GDM1 (cell line): Measurements from ENCODE around the gene NUP188.
"Not testable (repeated sequence)": the region's sequence is repeated elsewhere in the genome, so short reads cannot be mapped to it uniquely, and the experiment has no call there.

ENCODE experiments used
- DNase-seq: peaks from one replicate; lab custom pipeline; 2025; lab: John Stamatoyannopoulos, UW

The NUP188 gene

DNA sequence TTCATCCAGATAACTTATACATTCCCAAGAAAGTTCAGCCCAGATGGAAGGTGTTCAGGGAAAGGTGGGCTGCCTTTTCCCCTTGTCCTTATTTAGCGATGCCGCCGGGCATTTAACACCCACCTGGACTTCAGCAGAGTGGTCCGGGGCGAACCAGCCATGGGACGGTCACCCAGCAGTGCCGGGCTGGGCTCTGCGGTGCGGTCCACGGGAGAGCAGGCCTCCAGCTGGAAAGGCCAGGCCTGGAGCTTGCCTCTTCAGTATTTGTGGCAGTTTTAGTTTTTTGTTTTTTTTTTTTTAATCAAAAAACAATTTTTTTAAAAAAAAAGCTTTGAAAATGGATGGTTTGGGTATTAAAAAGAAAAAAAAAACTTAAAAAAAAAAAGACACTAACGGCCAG is 30.8 kb upstream of the NUP188 start:
- DNase-seq = no peak

DNA sequence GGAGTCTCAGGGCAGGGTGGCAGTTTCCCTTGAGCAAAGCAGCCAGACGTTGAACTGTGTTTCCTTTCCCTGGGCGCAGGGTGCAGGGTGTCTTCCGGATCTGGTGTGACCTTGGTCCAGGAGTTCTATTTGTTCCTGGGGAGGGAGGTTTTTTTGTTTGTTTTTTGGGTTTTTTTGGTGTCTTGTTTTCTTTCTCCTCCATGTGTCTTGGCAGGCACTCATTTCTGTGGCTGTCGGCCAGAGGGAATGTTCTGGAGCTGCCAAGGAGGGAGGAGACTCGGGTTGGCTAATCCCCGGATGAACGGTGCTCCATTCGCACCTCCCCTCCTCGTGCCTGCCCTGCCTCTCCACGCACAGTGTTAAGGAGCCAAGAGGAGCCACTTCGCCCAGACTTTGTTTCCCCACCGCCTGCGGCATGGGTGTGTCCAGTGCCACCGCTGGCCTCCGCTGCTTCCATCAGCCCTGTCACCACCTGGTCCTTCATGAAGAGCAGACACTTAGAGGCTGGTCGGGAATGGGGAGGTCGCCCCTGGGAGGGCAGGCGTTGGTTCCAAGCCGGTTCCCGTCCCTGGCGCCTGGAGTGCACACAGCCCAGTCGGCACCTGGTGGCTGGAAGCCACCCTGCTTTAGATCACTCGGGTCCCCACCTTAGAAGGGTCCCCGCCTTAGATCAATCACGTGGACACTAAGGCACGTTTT is 30.2 kb upstream of the NUP188 start:
- no peak for DNase-seq

DNA sequence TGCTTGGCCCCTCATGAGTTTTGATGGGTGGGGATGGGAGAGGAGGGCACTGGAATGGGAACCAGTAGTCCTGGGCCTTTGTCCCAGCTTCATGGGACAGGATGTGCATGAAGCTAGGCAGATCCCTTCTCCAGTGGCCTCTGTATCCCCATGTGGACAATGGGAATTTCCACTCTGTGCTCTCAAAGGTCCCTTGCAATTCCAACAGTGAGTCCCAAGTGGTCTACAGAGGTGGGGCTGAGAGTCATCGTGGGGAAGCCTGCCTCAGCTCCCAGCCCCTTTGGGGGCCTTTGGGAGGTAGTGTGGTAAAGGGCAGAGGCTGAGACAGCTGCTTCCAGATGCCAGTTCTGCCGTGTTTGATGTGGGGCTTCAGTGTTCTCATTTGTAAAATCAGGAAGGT is 28.6 kb upstream of the NUP188 start:
- DNase-seq = no peak

DNA sequence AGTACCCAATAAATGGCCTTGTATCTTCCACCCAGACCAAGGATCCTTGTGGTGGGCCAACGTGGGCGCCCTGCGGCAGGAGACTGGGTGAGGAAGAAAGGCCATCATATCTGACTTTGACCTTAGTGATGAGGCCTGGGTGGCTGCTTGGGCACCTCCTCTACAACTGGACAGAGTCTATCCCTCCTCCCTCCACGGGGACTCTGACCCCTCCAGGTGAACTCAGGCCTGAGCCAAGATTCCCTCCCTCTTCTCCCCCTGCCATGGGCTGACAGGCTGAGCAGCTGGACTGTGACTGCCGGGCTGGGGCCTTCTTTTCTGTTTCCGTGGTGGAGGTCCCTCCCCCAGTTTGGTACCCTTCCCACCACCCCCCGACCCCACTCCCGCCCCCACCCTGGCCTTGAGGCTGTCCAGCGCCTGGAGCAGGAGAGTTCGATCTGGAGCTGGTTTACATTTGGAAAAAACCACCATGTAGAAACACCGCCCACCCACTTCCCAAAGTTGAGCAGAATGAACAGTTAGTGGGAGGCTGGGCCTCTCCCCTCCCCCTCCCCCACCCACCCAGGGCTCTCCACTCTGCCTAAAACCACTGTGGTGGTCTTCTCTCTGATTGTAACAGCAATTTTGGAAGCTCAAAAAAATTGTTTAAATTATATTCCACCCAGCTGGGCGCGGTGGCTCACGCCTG is 28.0 kb upstream of the NUP188 start:
- no peak for DNase-seq

DNA sequence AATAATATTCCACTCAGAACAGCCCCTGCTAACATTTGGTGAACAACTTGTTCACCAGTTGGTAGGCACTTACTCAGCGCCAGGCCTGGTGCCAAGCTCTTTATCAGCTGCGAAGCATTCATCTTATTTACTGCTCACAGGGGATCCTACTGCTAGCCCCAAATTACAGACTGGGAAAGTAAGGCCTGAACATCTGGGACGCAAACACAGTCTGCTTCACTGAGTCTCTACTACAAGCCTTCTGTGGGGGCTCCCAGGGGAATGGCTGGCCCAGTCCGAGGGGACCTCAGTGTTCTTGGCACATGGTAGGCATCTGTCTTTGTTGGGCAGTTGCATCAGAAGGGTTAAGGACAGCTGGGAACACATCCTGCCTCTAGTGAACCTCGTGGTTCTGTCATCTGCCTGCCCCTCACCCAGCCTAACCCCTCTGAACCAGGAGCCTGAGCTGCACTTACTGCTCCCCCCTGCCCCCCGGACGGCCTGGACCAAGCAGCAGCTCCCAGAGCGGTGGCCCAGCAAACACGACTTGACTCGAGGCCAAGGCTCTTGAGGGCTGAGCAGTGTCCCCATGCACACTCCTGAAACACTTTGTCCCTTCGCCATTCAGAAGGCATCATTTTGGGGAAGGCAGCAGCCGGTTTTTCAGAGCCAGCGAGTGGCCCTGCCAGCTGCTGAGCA is 27.0 kb upstream of the NUP188 start, which contains the start of gene PHYHD1:
PHYHD1 (plus strand) TSS at position 602 of the 678 bp plus-strand sequence. CDS start 1,342 bp downstream, outside the sequence.
- no peak for DNase-seq

DNA sequence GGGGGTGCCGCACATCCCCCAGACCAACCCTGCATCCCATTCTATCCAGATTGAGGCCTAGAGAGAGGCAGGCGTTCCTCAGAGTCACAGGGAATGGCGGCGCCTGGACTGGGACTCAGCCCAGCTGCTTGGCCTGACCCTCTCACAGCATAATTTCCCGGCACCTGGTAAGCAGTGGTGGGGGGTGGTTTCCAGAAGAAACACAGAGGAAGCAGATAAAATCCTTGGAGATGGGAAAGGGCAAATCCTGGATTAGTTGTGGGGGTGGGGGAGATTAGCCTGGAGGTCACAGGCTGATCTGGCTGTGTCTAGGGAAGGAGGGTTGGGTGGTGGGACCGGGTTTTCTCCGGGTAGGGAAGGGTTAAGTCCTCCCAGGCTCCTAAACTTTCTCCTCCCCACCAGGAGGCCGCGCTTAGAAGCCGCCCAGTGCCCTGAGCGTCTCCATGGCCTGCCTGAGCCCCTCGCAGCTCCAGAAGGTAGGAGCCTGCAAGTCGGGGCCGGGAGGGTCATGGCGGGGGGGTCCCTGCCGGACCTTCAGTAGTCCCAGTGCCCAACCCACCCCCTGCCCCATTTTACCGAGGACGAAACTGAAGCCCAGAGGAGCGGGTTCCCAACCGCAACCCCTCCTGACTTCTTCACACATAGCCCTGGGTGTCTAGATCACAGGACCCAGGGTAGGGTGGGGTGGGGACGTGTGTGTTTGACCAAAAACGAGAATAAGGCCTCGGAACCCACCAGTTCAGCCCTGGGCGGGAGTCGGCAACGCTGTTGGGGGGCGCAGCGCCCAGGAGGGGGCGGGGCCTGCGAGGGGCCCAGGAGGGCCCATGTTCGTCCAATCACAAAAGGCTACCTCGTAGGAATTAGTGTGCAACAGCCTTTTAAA is 25.4 kb upstream of the NUP188 start:
- no peak for DNase-seq

DNA sequence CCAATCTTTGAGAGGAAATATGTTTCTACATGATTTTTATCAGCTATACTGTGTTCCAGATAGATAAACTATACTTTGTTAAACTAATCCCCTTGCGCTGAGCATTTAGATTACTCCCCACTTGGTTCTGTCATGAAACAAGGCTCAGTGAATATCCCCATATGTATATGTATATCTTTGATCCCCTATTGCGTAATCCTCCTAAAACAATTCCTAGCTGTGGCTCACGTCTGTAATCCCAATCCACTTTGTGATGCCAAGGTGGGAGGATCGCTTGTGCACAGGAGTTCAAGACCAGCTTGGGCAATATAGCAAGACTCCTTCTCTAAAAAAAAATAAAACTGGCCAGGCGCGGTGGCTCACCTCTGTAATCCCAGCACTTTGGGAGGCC is 24.0 kb upstream of the NUP188 start:
- DNase-seq = no peak

DNA sequence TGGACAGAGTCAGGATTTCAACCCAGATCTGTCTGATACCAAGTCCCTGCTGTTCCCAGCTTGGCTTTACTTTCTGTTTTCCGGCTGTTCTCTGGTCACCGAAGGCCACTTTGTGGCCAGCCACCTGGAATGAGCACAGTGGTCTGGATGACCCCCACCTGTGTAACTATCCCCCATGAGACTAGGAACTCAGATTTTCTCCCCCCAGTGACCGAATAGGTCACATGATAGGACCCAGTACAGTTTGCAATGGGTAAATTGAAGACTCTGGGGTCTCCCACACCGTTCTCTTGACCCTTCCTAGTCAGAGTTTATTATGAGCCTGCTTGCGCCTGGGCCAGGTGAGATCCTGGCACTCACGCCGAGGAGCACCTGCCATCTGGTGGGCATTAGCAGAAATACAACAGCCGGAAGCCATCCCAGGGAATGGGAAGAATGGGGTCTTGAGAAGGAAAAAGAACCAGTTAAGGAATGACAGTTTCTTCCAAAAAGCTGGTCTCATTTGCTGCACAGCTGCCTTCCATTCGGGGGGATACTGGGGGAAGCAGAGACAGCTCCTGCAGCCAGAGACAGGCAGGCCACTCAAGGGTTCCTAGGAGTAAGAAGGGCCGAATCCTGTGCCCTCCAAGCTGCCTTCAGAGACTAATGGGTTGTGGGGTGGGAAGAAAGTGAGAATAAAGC is 19.6 kb upstream of the NUP188 start:
- no peak for DNase-seq

DNA sequence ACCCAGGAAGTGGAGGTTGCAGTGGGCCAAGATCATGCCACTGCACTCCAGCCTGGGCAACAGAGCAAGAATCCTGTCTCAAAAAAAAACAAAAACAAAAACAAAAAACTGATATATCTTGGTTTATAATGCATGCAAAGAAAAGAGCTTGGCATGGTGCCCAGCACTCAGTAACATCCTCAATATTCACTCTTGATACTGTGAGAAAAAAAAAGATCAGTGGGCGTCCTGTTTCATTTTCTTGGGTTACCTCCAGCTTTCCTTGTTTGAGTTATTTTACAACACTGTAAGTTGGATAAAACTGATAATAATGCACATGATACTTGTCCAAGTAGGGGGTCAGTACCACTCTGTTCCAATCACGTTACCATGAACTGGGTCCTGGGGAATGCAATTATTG is 18.9 kb upstream of the NUP188 start:
- DNase-seq = no peak

DNA sequence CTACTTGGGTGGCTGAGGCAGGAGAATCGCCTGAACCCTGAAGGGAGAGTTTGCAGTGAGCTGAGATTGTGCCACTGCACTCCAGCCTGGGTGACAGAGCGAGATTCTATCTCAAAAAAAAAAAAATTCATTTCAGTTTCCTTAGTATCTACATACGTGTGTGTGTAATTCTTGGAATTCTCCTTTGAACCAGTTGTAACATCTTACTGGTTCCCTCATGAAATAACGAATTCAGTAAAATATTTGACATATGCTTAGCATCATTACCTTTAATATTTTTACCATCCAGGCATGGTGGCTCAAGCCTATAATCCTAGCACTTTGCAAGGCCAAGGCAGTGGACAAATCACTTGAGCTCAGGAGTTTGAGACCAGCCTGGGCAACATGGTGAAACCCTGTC is 17.9 kb upstream of the NUP188 start:
- DNase-seq = no peak

DNA sequence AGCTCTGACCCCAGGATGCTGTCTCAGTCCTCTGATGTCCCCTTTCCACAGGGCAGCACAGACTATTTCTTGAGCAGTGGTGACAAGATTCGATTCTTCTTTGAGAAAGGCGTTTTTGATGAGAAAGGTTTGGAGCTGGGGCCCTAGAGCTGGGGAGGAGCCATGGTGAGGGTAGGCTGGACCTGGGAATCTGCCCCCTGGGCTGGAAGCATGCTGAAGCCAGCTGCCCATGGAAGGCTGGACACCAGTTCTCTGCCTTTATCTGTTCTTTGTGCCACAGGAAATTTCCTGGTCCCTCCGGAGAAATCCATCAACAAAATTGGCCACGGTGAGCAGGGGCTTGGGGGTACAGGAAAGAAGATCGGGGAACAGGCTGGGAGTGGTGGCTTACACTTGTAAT is 13.8 kb upstream of the NUP188 start:
- no peak for DNase-seq

DNA sequence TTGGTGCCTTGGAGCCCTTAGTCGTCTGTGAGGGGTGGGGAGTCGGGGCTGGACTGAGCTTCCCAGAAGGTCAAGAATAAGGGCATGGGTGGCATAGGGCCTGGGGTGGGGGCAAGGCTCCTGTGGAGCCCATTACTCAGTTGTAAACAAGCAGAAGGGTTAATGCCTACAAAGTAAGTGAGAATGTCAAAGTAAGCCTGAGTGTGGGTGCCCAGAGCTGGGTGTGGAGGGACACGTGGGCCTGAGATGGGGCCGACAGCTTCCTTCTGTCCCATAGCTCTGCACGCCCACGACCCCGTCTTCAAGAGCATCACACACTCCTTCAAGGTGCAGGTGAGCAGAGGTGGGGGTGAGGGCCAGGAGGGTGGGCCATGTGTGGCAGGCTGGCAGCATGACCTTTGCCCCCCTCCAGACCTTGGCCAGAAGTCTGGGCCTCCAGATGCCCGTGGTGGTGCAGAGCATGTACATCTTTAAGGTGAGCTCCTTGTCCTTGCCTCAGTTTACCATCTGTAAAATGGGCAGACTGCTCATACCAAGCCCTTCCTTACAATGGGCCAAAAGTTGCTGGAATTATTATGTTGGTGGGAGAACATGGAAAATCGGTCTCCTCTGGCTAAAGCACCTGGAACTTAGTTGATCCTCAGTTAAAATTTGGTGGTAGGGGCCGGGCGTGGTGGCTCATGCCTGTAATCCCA is 11.2 kb upstream of the NUP188 start:
- DNase-seq = no peak

DNA sequence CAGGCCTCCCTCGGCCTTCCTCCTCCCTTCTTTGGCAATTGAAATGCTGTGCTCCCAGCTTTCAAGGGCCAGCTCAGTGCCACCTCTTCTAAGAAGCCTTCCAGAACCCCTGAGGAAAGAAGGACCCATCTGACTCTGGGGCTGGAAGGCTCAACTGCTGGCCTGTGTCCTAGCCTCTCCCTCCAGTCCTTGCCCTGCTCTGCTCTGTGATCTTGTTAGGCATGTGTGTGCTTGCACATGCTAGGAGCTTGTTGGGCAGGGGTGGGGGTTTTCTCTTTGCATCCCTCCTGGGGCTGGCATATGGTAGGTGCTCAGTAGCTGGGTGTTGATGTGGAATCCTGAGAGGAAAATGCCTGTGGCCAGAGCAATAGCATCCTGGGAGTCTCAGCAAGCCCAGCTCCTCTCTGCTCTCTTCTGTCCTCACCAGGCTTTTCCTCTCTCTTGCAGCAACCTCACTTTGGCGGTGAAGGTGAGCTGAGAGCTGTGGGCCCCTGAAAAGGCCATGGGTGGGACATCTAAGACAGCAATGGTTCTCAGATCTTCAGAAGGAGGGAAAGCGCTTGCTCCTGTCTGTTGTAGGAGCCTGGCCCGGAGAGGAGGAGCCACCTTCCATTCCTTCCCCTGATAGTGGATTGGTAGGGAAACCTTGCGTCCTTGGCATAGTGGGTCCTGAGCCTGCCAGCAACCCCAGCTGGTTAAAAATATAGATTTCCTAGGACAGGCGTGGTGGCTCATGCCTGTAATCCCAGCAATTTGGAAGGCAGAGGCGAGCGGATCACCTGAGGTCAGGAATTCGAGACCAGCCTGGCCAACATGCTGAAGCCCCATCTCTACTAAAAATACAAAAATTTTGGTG is 10.0 kb upstream of the NUP188 start:
- DNase-seq = no peak

DNA sequence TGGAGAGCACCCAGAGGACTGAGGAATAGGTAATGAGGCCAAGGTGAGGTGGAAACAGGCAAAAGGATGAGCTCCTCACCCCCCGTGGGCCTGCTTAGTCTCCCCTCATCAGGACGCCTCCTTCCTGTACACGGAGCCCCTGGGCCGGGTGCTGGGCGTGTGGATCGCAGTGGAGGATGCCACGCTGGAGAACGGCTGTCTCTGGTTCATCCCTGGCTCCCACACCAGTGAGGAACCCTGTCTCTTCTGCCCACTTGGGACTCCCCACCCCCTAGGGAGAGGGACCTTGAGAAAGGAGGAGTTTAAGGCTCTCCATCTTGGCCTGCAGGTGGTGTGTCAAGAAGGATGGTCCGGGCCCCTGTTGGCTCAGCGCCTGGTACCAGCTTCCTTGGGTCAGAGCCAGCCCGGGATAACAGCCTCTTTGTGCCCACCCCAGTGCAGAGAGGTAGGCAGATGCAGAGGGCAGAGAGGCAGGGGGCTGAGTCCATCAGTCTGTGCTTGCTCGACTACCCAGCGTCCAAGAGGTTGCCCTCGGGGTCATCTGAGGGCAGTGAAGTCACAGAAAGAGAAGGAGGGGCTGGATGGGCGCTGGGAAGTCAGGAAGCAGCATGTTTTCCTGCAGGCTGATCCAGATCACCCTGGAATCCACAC is 7.1 kb upstream of the NUP188 start:
- no peak for DNase-seq

DNA sequence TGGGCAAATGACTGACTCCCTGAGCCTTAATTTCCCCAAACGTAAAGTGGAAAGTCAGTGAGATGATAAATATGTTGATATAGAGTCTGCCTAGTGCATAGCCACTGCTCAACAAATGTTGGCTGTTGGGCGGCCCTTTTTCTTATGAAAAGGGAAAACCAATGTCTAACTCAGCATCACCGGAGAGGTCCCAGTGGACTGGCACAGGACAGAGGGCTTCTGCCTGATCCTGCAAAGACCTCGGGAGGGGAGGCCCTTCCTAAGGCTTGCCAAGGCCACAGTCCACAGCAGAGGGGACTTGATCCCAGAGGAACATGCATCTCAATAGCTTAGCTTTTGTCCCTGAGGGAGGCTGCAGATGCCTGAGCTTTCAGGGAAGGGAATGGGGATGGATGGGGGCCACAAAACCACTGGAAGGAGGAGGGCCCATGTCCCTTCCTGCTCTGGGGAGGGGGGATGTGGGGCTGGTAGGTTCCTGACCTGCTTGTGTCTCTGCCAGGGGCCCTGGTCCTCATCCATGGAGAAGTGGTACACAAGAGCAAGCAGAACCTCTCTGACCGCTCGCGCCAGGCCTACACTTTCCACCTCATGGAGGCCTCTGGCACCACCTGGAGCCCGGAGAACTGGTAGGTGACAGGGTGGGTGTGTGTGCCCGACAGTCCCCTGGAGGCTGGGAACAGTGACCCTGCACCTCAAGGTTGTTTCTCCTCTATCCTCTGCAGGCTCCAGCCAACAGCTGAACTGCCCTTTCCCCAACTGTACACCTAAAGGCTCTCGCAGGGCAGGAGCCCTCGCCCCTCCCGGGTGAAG is 6.3 kb upstream of the NUP188 start:
- DNase-seq = no peak

DNA sequence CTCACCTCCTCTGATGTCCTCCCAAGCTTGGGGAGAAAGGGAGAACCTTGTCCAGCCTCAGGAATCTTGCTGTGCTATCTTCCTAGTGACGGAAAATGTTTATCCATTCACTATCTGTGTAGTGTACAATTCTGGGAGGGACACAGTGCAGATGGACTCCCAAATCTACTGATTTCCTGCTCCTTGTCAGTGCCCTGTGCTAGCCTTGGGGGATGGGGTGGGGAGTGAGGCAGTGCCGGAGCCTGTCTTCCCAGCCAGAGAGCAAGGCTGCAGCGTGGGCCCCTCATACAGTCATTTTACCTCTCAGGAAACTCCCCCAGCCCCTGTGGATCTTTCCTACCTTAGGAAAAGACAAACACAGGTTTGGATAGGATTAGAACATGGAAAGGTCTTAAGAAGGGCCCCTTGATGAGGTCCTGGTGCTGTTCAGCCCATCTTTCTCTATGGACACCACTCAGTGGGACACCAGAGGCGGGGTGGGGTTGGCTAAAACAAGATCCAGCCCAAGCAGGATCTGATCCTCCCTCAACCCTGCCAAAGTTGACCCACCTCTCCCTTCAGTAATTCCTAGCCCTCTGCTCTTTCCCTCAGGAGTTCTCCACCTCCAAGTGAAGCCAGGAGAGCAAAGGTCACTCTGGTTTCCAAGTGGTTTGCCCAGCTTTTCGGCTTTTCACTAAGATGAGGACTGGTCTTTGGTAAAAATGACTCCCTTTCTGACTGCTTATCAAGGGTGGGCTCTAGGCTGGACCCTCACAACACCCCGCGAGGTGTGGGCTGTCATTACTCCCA is 3.5 kb upstream of the NUP188 start:
- DNase-seq = no peak

DNA sequence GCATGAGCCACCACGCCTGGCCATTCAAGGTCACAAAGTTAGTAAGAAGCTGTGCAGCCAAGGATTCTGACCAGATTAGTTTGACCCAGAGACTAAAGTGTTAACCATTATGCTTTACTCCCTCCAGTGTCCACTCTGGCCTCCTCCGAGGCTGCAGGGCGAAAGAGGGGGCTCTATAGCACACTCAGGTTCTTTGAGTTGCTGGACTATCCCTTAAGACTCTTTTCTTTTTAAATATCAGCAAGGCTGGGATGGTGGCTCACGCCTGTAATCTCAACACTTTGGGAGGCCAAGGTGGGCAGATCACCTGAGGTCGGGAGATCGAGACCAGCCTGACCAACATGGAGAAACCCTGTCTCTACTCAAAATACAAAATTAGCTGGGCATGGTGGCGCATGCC is 2.5 kb upstream of the NUP188 start:
- DNase-seq = not testable (repeated sequence)
